ENCODE data around the gene PLXND1. TPM values are rescaled to one million over a fixed set of nuclear protein-coding genes. Genes with fewer than 3 reads are reported as not detected.

The PLXND1 gene
- total RNA-seq, 2 donors from 2014 or later, result 16.5 to 38.8 TPM

GRCh38 chr3:129632977-129633376 is 26.5 kb upstream of the PLXND1 start:
- DNase-seq, result no peak

GRCh38 chr3:129632556-129632955 is 26.1 kb upstream of the PLXND1 start:
- DNase-seq (no peak), ATAC-seq (no peak)
- intact Hi-C loops (cut with DNase I, micrococcal nuclease), result no loop called here

More at GRCh38 chr3:129632977-129633376, 26.5 kb upstream of the PLXND1 start:
- intact Hi-C loops (cut with DNase I, micrococcal nuclease), result no loop called here
- ATAC-seq, result no peak

- intact Hi-C loops (cut with DNase I, micrococcal nuclease), result no loop called here
- ATAC-seq (no peak), DNase-seq (no peak)
These were observed 25.6 kb upstream of the PLXND1 start for GRCh38 chr3:129632056-129632455.

GRCh38 chr3:129629011-129629410 is 22.5 kb upstream of the PLXND1 start:
- intact Hi-C loops (cut with DNase I, micrococcal nuclease), result loop anchor here in 1 of 2 donors (5.0 kb wide), 1 partner anchor 198 kb away; no protein-coding TSS in a partner anchor
- ATAC-seq (no peak), DNase-seq (peak in 1 of 2 donors; percentile 6)

GRCh38 chr3:129628169-129628522 is 21.7 kb upstream of the PLXND1 start:
- DNase-seq, result no peak

GRCh38 chr3:129627350-129628168 is 21.1 kb upstream of the PLXND1 start:
- intact Hi-C loops (cut with DNase I, micrococcal nuclease), result loop anchor here in 1 of 2 donors (5.0 kb wide), 1 partner anchor 200 kb away; no protein-coding TSS in a partner anchor
- peak; percentile 44 for ATAC-seq
- peak; percentile 59 to 73 for DNase-seq

More at GRCh38 chr3:129628169-129628522, 21.7 kb upstream of the PLXND1 start:
- intact Hi-C loops (cut with DNase I, micrococcal nuclease), result loop anchor here in 1 of 2 donors (5.0 kb wide), 1 partner anchor 199 kb away; no protein-coding TSS in a partner anchor
- ATAC-seq, result no peak

GRCh38 chr3:129626744-129627349 is 20.4 kb upstream of the PLXND1 start:
- ATAC-seq, result peak; percentile 88
- peak; percentile 96 to 97 for DNase-seq
- intact Hi-C loops (cut with DNase I, micrococcal nuclease), result loop anchor here in 1 of 2 donors (5.0 kb wide), 1 partner anchor 200 kb away; no protein-coding TSS in a partner anchor

GRCh38 chr3:129625072-129625874 is 18.8 kb upstream of the PLXND1 start:
- intact Hi-C loops (cut with DNase I, micrococcal nuclease), result loop anchor here in 1 of 2 donors (5.0 kb wide), 1 partner anchor 202 kb away; no protein-coding TSS in a partner anchor
- ATAC-seq (no peak), DNase-seq (peak; percentile 11 to 39)

GRCh38 chr3:129624347-129625071 is 18.0 kb upstream of the PLXND1 start:
- intact Hi-C loops (cut with DNase I, micrococcal nuclease), result loop anchor here in 1 of 2 donors (5.0 kb wide), 1 partner anchor 203 kb away; no protein-coding TSS in a partner anchor
- ATAC-seq, result no peak
- DNase-seq, result peak; percentile 30 to 48

- DNase-seq (peak; percentile 63 to 76), ATAC-seq (peak; percentile 25)
- intact Hi-C loops (cut with DNase I, micrococcal nuclease), result no loop called here
These were observed 17.1 kb upstream of the PLXND1 start for GRCh38 chr3:129623447-129624118.

- no peak for ATAC-seq
- intact Hi-C loops (cut with DNase I, micrococcal nuclease), result no loop called here
- DNase-seq, result peak in 1 of 2 donors; percentile 12
These were observed 16.5 kb upstream of the PLXND1 start for GRCh38 chr3:129622933-129623332.

- peak; percentile 21 to 25 for DNase-seq
- no peak for ATAC-seq
- intact Hi-C loops (cut with DNase I, micrococcal nuclease), result no loop called here
These were observed 15.9 kb upstream of the PLXND1 start for GRCh38 chr3:129622226-129622874.

GRCh38 chr3:129621626-129622225 is 15.2 kb upstream of the PLXND1 start:
- DNase-seq (peak; percentile 4 to 24), ATAC-seq (no peak)
- intact Hi-C loops (cut with DNase I, micrococcal nuclease), result no loop called here

GRCh38 chr3:129620828-129621559 is 14.5 kb upstream of the PLXND1 start:
- DNase-seq, result peak in 1 of 2 donors; percentile 5
- no peak for ATAC-seq
- intact Hi-C loops (cut with DNase I, micrococcal nuclease), result no loop called here

GRCh38 chr3:129619726-129620162 is 13.3 kb upstream of the PLXND1 start:
- DNase-seq (peak; percentile 14 to 25), ATAC-seq (no peak)
- intact Hi-C loops (cut with DNase I, micrococcal nuclease), result no loop called here
